GM19467 (cell line): Measurements from ENCODE around the gene MYB.

Experiments
- ATAC-seq: cut with Tn5 transposase; IDR thresholded peaks from one replicate; pipeline ENCODE4 v1.9.1; 2021; ENCODE audit warnings: mild to moderate bottlenecking, moderate library complexity; ENCODE audit not compliant: unreplicated experiment

Gene MYB

DNA sequence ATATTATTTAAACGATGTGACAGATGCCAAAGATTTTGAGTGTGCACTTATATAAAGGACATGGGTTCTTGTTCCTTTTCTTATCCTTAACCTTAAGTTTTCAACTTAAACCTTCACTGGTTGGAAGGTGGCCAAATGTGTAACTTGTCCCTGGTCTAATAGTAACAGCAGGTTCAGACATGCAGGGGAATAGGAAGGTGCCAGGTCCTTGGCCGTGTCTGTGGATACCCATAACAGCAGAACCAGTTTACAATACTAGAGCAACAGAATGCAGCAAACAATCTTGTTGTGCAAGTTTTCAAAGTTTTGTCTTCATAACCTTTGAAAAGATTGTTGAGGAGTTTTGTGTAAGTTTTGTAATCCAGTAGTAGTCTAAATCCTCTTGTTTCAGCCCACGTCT lies 4.4 kb downstream of the MYB start:
- no peak for ATAC-seq

GRCh38 chr6:135186255-135186654 lies 5.1 kb downstream of the MYB start:
- no peak for ATAC-seq

GRCh38 chr6:135187372-135187771 lies 6.3 kb downstream of the MYB start:
- no peak for ATAC-seq

DNA sequence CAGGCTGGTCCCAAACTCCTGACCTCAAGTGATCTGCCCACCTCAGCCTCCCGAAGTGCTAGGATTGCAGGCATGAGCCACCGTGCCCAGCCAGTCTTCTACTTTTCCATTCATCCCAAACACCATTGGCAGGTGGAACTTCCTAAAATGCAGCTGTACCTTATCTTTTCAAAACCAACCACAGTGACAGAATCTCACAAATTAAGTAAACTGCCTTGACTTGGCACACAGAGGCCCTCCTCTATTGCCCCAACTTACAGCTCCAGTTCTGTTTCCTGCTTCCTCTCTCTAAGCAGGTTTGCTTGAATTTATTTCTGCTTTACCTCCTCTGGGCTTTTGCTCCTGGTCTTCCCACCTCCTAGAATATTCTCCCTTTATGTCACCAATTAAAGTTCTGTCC lies 7.6 kb downstream of the MYB start:
- ATAC-seq, result no peak

- ATAC-seq, result no peak
These were observed 8.2 kb downstream of the MYB start for GRCh38 chr6:135189344-135189743.

- no peak for ATAC-seq
These were observed 10.6 kb downstream of the MYB start for GRCh38 chr6:135191508-135192255.

DNA sequence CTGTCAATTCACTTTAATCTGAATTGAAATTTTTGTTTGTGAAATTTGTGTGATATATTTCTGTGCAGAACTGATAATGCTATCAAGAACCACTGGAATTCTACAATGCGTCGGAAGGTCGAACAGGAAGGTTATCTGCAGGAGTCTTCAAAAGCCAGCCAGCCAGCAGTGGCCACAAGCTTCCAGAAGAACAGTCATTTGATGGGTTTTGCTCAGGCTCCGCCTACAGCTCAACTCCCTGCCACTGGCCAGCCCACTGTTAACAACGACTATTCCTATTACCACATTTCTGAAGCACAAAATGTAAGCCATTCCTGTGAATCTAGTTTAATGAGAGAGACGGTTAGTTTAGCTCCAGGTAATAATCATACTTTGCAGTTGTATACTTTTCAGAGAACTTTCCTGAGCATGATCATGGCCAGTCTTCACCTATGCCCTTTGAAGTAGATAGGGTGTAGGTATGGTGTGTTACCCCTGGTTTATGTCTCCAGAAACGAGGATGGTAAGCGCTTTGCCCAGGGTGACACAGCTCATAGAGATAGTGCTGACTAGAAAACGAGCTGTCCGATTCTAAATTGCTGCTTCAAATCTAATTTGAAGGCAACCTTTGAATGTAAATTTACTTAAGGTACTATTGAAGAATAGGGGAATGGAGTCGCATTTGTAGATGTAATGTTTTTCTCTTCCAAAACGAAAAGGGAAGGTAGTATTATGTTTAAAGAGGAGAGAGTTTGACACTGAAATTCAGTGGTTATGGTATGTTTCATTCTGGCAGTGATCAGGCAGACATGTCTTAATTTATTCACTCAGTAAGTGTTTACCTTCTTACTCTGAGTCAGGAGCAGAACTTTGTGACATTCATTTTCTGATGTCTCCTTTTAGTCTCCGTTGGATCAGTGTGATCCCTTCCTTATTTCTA lies 11.4 kb downstream of the MYB start:
- ATAC-seq, result no peak

GRCh38 chr6:135193221-135193620 lies 12.1 kb downstream of the MYB start:
- ATAC-seq, result no peak

GRCh38 chr6:135195041-135195440 lies 13.9 kb downstream of the MYB start:
- no peak for ATAC-seq

DNA sequence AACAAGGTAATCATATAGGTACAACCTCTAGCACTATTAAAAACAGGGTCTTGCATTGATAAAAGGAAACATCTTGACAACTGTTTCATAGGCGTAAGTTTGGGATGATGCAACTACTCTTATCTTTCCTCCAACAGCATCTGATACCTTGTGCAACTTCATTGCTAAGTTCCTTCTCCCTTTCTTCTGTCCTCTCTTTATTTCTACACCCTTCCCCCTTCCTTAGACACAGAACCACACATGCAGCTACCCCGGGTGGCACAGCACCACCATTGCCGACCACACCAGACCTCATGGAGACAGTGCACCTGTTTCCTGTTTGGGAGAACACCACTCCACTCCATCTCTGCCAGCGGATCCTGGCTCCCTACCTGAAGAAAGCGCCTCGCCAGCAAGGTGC lies 14.4 kb downstream of the MYB start:
- ATAC-seq, result no peak

- ATAC-seq, result no peak
These were observed 15.8 kb downstream of the MYB start for GRCh38 chr6:135196739-135197510.

GRCh38 chr6:135202836-135203235 lies 21.7 kb downstream of the MYB start:
- ATAC-seq, result no peak

DNA sequence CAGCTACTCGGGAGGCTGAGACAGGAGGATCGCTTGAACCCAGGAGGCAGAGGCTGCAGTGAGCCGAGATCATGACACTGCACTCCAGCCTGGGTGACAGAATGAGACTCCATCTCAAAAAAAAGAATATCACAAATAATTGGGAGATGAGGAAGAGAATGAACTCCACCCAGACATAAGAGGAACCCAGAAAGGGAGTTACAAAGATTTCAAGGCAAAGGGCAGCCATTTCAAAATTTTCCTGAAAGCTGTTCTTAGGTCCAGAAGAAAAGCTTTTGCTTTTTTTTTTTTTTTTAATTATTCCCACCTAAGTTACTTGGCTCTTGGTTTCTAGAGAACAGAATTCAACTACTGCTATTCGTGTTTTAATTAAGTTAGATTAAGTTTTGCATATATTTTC lies 23.8 kb downstream of the MYB start:
- ATAC-seq, result no peak

GRCh38 chr6:135209803-135210202 lies 28.7 kb downstream of the MYB start:
- ATAC-seq, result no peak

- no peak for ATAC-seq
These were observed 29.7 kb downstream of the MYB start for GRCh38 chr6:135210632-135211305.

GRCh38 chr6:135211306-135211702 lies 30.2 kb downstream of the MYB start:
- no peak for ATAC-seq

DNA sequence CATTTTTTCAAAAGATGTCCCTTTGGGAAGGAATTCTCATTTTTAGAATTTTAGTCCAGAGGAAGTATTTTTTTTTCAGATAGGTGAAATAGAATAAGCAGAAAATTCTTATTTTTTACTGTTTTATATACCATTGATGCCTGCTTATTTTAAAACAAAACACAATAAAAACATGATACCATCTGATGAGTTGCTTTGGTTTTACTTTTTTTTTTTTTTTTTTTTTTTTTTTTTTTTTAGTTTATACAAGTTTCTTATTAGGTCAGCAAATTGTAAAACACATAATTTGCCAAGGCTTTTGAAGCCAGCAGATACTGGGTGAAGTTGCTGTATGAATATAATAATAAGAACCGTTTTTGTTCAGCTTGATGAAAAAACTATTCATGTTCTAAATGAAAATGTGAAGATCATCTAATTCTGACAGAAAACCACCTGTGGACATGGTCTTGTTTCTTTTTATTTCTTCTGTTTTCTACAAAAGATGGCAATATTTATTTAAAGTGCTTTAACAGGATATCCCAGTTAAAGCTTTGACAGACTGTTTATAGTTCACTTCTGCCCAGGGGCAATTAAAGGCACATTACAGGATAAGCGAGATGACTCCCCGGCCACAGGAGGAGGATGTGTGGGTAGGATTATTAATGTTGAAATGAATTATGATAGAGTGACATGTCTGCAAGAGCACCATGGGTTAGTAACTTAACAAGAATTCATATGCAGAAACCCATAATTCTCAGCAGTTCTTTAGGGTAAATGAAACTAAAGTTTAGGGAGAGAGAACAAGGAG lies 31.1 kb downstream of the MYB start:
- no peak for ATAC-seq

- no peak for ATAC-seq
These were observed 31.8 kb downstream of the MYB start for GRCh38 chr6:135212935-135213334.

DNA sequence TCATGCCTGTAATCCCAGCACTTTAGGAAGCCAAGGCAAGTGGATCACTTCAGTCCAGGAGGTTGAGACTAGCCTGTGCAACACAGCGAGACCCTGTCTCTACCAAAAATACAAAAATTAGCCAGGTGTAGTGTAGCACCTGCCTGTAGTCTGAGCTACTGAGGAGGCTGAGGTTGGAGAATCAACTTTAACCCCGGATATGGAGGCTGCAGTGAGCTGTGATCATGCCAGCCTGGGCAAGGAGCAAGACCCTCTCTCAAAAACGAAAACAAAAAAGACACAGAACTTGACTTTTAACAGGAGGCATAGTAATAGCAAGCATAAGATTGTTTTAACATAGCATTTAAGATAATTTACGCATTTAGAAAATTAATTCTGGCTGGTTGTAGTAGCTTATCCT lies 32.5 kb downstream of the MYB start:
- ATAC-seq, result no peak

DNA sequence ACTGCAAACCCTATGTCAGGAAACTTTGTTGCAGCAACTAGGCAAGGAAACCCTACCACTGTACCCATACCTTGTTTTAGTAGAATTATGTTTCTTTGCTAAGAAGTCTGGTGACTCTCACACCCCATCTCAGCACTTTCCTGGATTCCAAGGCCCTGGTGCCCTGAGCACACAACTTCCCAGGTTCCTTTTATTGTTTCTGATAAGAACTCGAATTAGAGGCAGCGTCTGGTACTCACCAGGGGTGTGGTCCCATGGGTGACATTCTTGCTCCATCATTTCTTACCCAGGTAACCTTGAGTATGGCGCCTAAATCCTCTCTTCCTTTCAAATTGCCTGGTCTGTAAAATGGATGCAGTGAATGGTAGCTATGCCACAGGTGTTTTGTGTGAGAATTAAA lies 34.1 kb downstream of the MYB start:
- no peak for ATAC-seq
